Measurements from ENCODE around the gene PPP6R3. TPM values are rescaled to one million over a fixed set of nuclear protein-coding genes. Genes with fewer than 3 reads are reported as not detected.

The PPP6R3 gene
- total and polyA plus RNA-seq, 10 of the 15 experiments (the other 5 are each of a cell fraction or from before 2014, with no cell fraction given), result 12.4 to 123 (median 74.1) TPM

DNA sequence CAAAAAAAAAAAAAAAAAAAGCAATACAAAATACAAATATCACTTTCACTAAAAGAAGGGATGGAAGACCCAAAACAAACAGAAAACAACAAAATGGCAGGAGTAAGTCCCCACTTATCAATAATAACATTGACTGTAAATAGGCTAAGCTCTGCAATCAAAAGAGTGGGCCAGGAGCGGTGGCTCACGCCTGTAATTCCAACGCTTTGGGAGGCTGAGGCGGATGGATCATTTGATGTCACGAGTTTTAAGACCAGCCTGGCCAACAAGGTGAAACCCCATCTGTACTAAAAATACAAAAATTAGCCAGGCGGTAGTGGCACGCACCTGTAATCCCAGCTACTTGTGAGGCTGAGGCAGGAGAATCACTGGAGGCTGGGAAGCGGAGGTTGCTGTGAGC, 9.8 kb upstream of the PPP6R3 start (continued):
- no peak for TF ChIP-seq TAF1 (IDR thresholded peaks at IDR 0.05; ENCODE audit: borderline replicate concordance, low read depth, low read length)

GRCh38 chr11:68454767-68455166, 5.8 kb upstream of the PPP6R3 start:
- Histone ChIP-seq H3K4me3 (no peak overlapping the region), H3K4me1 (ENCODE audit: control insufficient read depth, insufficient read depth, low read length) (no peaks in the 10 kb centered on the region; the same call in 1 of the 2 replicates), H3K27me3 (replicated peaks in 1 of 2; ENCODE audit: control insufficient read depth in 2 of 2, insufficient read depth in 2 of 2, low read length in 1 of 2) (no peaks in the 10 kb centered on the region), H3K9me3 (replicated peaks; ENCODE audit: control insufficient read depth, insufficient read depth, low read length) (no peaks in the 10 kb centered on the region), H4K20me1 (ENCODE audit: control insufficient read depth, insufficient read depth) (no peaks in the 10 kb centered on the region), H3K4me2 (ENCODE audit: control insufficient read depth, insufficient read depth) (no peak overlapping the region), H3K27ac (ENCODE audit: control insufficient read depth, insufficient read depth) (no peak overlapping the region), H3K79me2 (ENCODE audit: control insufficient read depth, insufficient read depth, low read length) (no peaks in the 10 kb centered on the region), H3K9ac (ENCODE audit: control insufficient read depth, insufficient read depth, low read length) (no peak overlapping the region), H2AFZ (ENCODE audit: control insufficient read depth, low read depth, low read length) (no peak overlapping the region), H3K36me3 (ENCODE audit: control insufficient read depth in 2 of 2, insufficient read depth in 2 of 2, low read length in 1 of 2) (no peaks in the 10 kb centered on the region)
- POLR2A ChIA-PET, result no interaction called here
- 66% methylated on average over 8 of the region's 8 CpGs for WGBS (ENCODE audit: insufficient coverage, insufficient replicate concordance, low lambda C conversion rate, missing lambda C conversion rate)
- no TSS peak for BruUV-seq (replicated peaks)
- CTCF ChIA-PET, result no interaction called here
- SMC1A ChIA-PET (ENCODE audit: uncharacterized antibody, unreplicated experiment), result no interaction called here
- intact Hi-C loops (cut with micrococcal nuclease; ENCODE audit: unreplicated experiment), result loop anchor here (10.0 kb wide), 1 partner anchor 430 kb away; no protein-coding TSS in a partner anchor
- in situ Hi-C loops (cut with MboI), result no loop called here
- TF ChIP-seq TARDBP (IDR thresholded peaks at IDR 0.05; ENCODE audit: borderline replicate concordance) (no peak), FOXM1 (IDR thresholded peaks at IDR 0.05; ENCODE audit: low read depth, low read length) (no peak), HDGF (IDR thresholded peaks at IDR 0.05) (no peak), TCF3 (IDR thresholded peaks at IDR 0.05; ENCODE audit: borderline replicate concordance, insufficient read depth, low read depth, low read length) (no peak), MXI1 (IDR thresholded peaks at IDR 0.05; ENCODE audit: low read depth, low read length) (no peak), MYC (IDR thresholded peaks at IDR 0.05; ENCODE audit: insufficient read depth, insufficient read length, insufficient replicate concordance, low read length, severe bottlenecking) (no peak), RELA (IDR thresholded peaks at IDR 0.05; ENCODE audit: borderline replicate concordance, partially characterized antibody) (no peak), ZZZ3 (IDR thresholded peaks at IDR 0.05; ENCODE audit: control insufficient read depth, insufficient read length, low read depth) (no peak), CHD1 (IDR thresholded peaks at IDR 0.05; ENCODE audit: low read depth, low read length) (no peak), EED (IDR thresholded peaks at IDR 0.05; ENCODE audit: low read depth) (no peak), PAX5 (IDR thresholded peaks at IDR 0.05; ENCODE audit: borderline replicate concordance, low read depth, low read length) (no peak), EP300 (IDR thresholded peaks at IDR 0.05; ENCODE audit: borderline replicate concordance in 1 of 2, control insufficient read depth in 1 of 2, low read depth in 2 of 2, low read length in 2 of 2) (no peak), SMC3 (IDR thresholded peaks at IDR 0.05; ENCODE audit: borderline replicate concordance, low read length) (no peak), RUNX3 (IDR thresholded peaks at IDR 0.05; ENCODE audit: low read length) (no peak), CREB1 (IDR thresholded peaks at IDR 0.05; ENCODE audit: low read depth) (no peak), BCL11A (IDR thresholded peaks at IDR 0.05; ENCODE audit: low read depth, low read length) (no peak)
- DNase-seq (ENCODE audit: low read depth, low spot score) (no peak), ATAC-seq (no peak), FAIRE-seq (no peak)
- RAD21 ChIA-PET (ENCODE audit: unreplicated experiment), result no interaction called here
